Duodenal mucosa (tissue), 2 donors: ENCODE results near the gene LRFN4.
A peak's percentile ranks its signal among the peaks of the same experiment; 100 is the strongest.

Source experiments
- H3K27ac ChIP-seq: one replicate; pipeline ENCODE4 v1.7.0; 2013; ENCODE audit warnings: low read depth, low read length
- H3K27me3 ChIP-seq, 2 donors: one replicate each; pipeline ENCODE4 v1.7.0; 2013; ENCODE audit warnings: low read length in 2 of 2, control low read depth in 1 of 2; ENCODE audit not compliant: insufficient read depth in 2 of 2, control insufficient read depth in 1 of 2
- H3K36me3 ChIP-seq, 2 donors: one replicate each; pipeline ENCODE4 v1.7.0; 2013; ENCODE audit warnings: low read length in 2 of 2, control low read depth in 1 of 2; ENCODE audit not compliant: insufficient read depth in 2 of 2, control insufficient read depth in 1 of 2
- H3K4me1 ChIP-seq, 2 donors: one replicate each; pipeline ENCODE4 v1.7.0; 2013; ENCODE audit warnings: low read length in 2 of 2, control low read depth in 1 of 2; ENCODE audit not compliant: insufficient read depth in 2 of 2, control insufficient read depth in 1 of 2
- H3K4me3 ChIP-seq, 2 donors: one replicate each; pipeline ENCODE4 v1.7.0; 2013; ENCODE audit warnings: low read length in 2 of 2, low read depth in 1 of 2
- H3K9ac ChIP-seq, 2 donors: one replicate each; pipeline ENCODE4 v1.7.0; 2013; ENCODE audit warnings: low read length in 2 of 2, low read depth in 1 of 2
- H3K9me3 ChIP-seq, 2 donors: one replicate each; pipeline ENCODE4 v1.7.0; 2013; ENCODE audit warnings: low read length in 2 of 2, control low read depth in 1 of 2; ENCODE audit not compliant: control insufficient read depth in 1 of 2

LRFN4 gene

GRCh38 chr11:66834539-66834845 is 22.4 kb upstream of the LRFN4 start:
- peaks cover 0 to 11% of the 10 kb centered on the region in 2 donors for H3K36me3 ChIP-seq
- H3K27me3 ChIP-seq: no peaks in the 10 kb centered on the region
- no peaks in the 10 kb centered on the region for H3K4me1 ChIP-seq
- H3K4me3 ChIP-seq: no peak overlapping the region
- H3K9me3 ChIP-seq: no peaks in the 10 kb centered on the region
- H3K27ac ChIP-seq: no peak overlapping the region
- H3K9ac ChIP-seq: no peak overlapping the region

GRCh38 chr11:66834943-66835342 is 21.9 kb upstream of the LRFN4 start:
- peaks cover 0 to 11% of the 10 kb centered on the region in 2 donors for H3K36me3 ChIP-seq
- no peaks in the 10 kb centered on the region for H3K4me1 ChIP-seq
- H3K9ac ChIP-seq: no peak overlapping the region
- H3K4me3 ChIP-seq: no peak overlapping the region
- H3K9me3 ChIP-seq: no peaks in the 10 kb centered on the region
- H3K27ac ChIP-seq: no peak overlapping the region
- no peaks in the 10 kb centered on the region for H3K27me3 ChIP-seq

- Histone ChIP-seq H3K9ac (no peak overlapping the region), H3K9me3 (no peaks in the 10 kb centered on the region), H3K27ac (no peak overlapping the region), H3K4me1 (peaks cover 0 to 3% of the 10 kb centered on the region in 2 donors), H3K36me3 (peaks cover 0 to 11% of the 10 kb centered on the region in 2 donors), H3K4me3 (no peak overlapping the region), H3K27me3 (no peaks in the 10 kb centered on the region)
Measured at GRCh38 chr11:66835768-66836405, 21.0 kb upstream of the LRFN4 start.

- Histone ChIP-seq H3K4me3 (no peak overlapping the region), H3K9me3 (no peaks in the 10 kb centered on the region), H3K4me1 (peaks cover 23 to 28% of the 10 kb centered on the region in 2 donors), H3K36me3 (peaks cover 7 to 19% of the 10 kb centered on the region in 2 donors), H3K27ac (no peak overlapping the region), H3K27me3 (no peaks in the 10 kb centered on the region), H3K9ac (peak overlapping the region in 1 of 2 donors; percentile 7)
Measured at GRCh38 chr11:66840317-66841091, 16.4 kb upstream of the LRFN4 start.

GRCh38 chr11:66841861-66842260 is 15.0 kb upstream of the LRFN4 start:
- Histone ChIP-seq H3K9me3 (no peaks in the 10 kb centered on the region), H3K4me1 (peaks cover 23 to 28% of the 10 kb centered on the region in 2 donors), H3K27me3 (no peaks in the 10 kb centered on the region), H3K4me3 (peak overlapping the region; percentile 95 to 99), H3K9ac (peak overlapping the region; percentile 92 to 96), H3K36me3 (peaks cover 11 to 31% of the 10 kb centered on the region in 2 donors), H3K27ac (no peak overlapping the region)

GRCh38 chr11:66842501-66842895 is 14.4 kb upstream of the LRFN4 start:
- Histone ChIP-seq H3K4me1 (peaks cover 23 to 28% of the 10 kb centered on the region in 2 donors), H3K4me3 (peak overlapping the region; percentile 95 to 99), H3K36me3 (peaks cover 11 to 34% of the 10 kb centered on the region in 2 donors), H3K27ac (peak overlapping the region; percentile 97), H3K9me3 (no peaks in the 10 kb centered on the region), H3K27me3 (no peaks in the 10 kb centered on the region), H3K9ac (peak overlapping the region; percentile 92 to 96)

- Histone ChIP-seq H3K36me3 (peaks cover 11 to 34% of the 10 kb centered on the region in 2 donors), H3K27me3 (no peaks in the 10 kb centered on the region), H3K4me1 (peaks cover 23 to 28% of the 10 kb centered on the region in 2 donors), H3K27ac (peak within 1 kb of the TSS; percentile 97), H3K9me3 (no peaks in the 10 kb centered on the region), H3K4me3 (peak within 1 kb of the TSS; percentile 95 to 99), H3K9ac (peak within 1 kb of the TSS; percentile 92 to 96)
Measured at GRCh38 chr11:66842896-66843775, 13.7 kb upstream of the LRFN4 start, which contains the start of gene RCE1. TSS of gene RCE1 (plus strand) at chr11:66843441. CDS start at chr11:66843456, 15 bp downstream.

- H3K4me1 ChIP-seq: peaks cover 23 to 28% of the 10 kb centered on the region in 2 donors
- peak overlapping the region; percentile 95 to 99 for H3K4me3 ChIP-seq
- H3K36me3 ChIP-seq: peaks cover 11 to 40% of the 10 kb centered on the region in 2 donors
- peak overlapping the region; percentile 92 to 96 for H3K9ac ChIP-seq
- H3K9me3 ChIP-seq: no peaks in the 10 kb centered on the region
- H3K27me3 ChIP-seq: no peaks in the 10 kb centered on the region
- peak overlapping the region; percentile 81 for H3K27ac ChIP-seq
Measured at GRCh38 chr11:66843776-66844495, 12.9 kb upstream of the LRFN4 start.

GRCh38 chr11:66844496-66845142 is 12.2 kb upstream of the LRFN4 start:
- H3K27ac ChIP-seq: no peak overlapping the region
- H3K4me3 ChIP-seq: peak overlapping the region; percentile 95 to 99
- H3K4me1 ChIP-seq: peaks cover 23 to 28% of the 10 kb centered on the region in 2 donors
- peaks cover 11 to 35% of the 10 kb centered on the region in 2 donors for H3K36me3 ChIP-seq
- peak overlapping the region; percentile 92 to 96 for H3K9ac ChIP-seq
- H3K9me3 ChIP-seq: no peaks in the 10 kb centered on the region
- no peaks in the 10 kb centered on the region for H3K27me3 ChIP-seq
